H9 (cell line): Measurements from ENCODE around the gene ZBTB16. TPM values are rescaled to one million over a fixed set of nuclear protein-coding genes. Genes with fewer than 3 reads are reported as not detected.

Experiments
- DNase-seq: peaks from one replicate; pipeline ENCODE4 v3.0.0-alpha.2; 2017
- H2AFZ ChIP-seq: one replicate; pipeline ENCODE4 v1.6.1; 2013; ENCODE audit warnings: mild to moderate bottlenecking, low read length, control low read depth, moderate library complexity
- H2AK5ac ChIP-seq: 2 replicates; pipeline ENCODE4 v1.6.1; 2013; ENCODE audit warnings: low read length, control low read depth, mixed read lengths; ENCODE audit not compliant: insufficient read length
- H2BK120ac ChIP-seq: one replicate; pipeline ENCODE4 v1.6.1; 2013; ENCODE audit warnings: low read depth, mild to moderate bottlenecking, low read length, control low read depth, inconsistent platforms; ENCODE audit not compliant: poor library complexity, severe bottlenecking
- H2BK12ac ChIP-seq: 2 replicates; pipeline ENCODE4 v1.6.1; 2013; ENCODE audit warnings: low read length, control low read depth, mixed read lengths, low read depth; ENCODE audit not compliant: insufficient read length
- H2BK15ac ChIP-seq: 2 replicates; pipeline ENCODE4 v1.6.1; 2013; ENCODE audit warnings: low read depth, low read length, control low read depth
- H2BK20ac ChIP-seq: one replicate; pipeline ENCODE4 v1.6.1; 2013; ENCODE audit warnings: low read depth, mild to moderate bottlenecking, low read length, control low read depth, inconsistent platforms; ENCODE audit not compliant: poor library complexity, severe bottlenecking
- H2BK5ac ChIP-seq: 2 replicates; pipeline ENCODE4 v1.6.1; 2013; ENCODE audit warnings: low read length, control low read depth, mixed read lengths; ENCODE audit not compliant: insufficient read length
- H3K14ac ChIP-seq: 2 replicates; pipeline ENCODE4 v1.6.1; 2013; ENCODE audit warnings: low read length, control low read depth; ENCODE audit not compliant: insufficient read depth
- H3K18ac ChIP-seq: 2 replicates; pipeline ENCODE4 v1.6.1; 2013; ENCODE audit warnings: low read depth, mild to moderate bottlenecking, mixed read lengths, low read length, control low read depth; ENCODE audit not compliant: insufficient read length
- H3K23ac ChIP-seq: 2 replicates; pipeline ENCODE4 v1.6.1; 2013; ENCODE audit warnings: low read length, control low read depth, mixed read lengths, low read depth; ENCODE audit not compliant: insufficient read length
- H3K23me2 ChIP-seq: 2 replicates; pipeline ENCODE4 v1.6.1; 2013; ENCODE audit warnings: low read depth, mild to moderate bottlenecking, mixed read lengths, low read length, control low read depth; ENCODE audit not compliant: insufficient read length, poor library complexity, severe bottlenecking
- H3K27ac ChIP-seq: 2 replicates; pipeline ENCODE4 v1.5.1; 2013; ENCODE audit warnings: low read length, control low read depth, mixed read lengths, low read depth; ENCODE audit not compliant: insufficient read length
- H3K27me3 ChIP-seq: 2 replicates; pipeline ENCODE4 v1.6.1; 2013; ENCODE audit warnings: low read length, control low read depth, inconsistent platforms; ENCODE audit not compliant: insufficient read depth
- H3K4ac ChIP-seq: 2 replicates; pipeline ENCODE4 v1.6.1; 2013; ENCODE audit warnings: low read depth, mild to moderate bottlenecking, control low read depth, inconsistent platforms, low read length, moderate library complexity
- H3K4me1 ChIP-seq: 2 replicates; pipeline ENCODE4 v1.6.1; 2013; ENCODE audit warnings: low read length, control low read depth, inconsistent platforms; ENCODE audit not compliant: insufficient read depth
- H3K4me2 ChIP-seq: 2 replicates; pipeline ENCODE4 v1.6.1; 2013; ENCODE audit warnings: low read length, control low read depth, mixed read lengths; ENCODE audit not compliant: insufficient read length, insufficient read depth
- H3K56ac ChIP-seq: 2 replicates; pipeline ENCODE4 v1.6.1; 2013; ENCODE audit warnings: low read depth, mild to moderate bottlenecking, mixed read lengths, low read length, control low read depth; ENCODE audit not compliant: insufficient read length
- H3K79me1 ChIP-seq: 2 replicates; pipeline ENCODE4 v1.6.1; 2013; ENCODE audit warnings: low read depth, mild to moderate bottlenecking, moderate library complexity, low read length, control low read depth, inconsistent platforms; ENCODE audit not compliant: insufficient read depth, poor library complexity, severe bottlenecking
- H3K79me2 ChIP-seq: 2 replicates; pipeline ENCODE4 v1.6.1; 2013; ENCODE audit warnings: low read length, control low read depth, inconsistent platforms; ENCODE audit not compliant: insufficient read depth
- H3K9ac ChIP-seq: 2 replicates; pipeline ENCODE4 v1.6.1; 2013; ENCODE audit warnings: low read length, control low read depth, mixed read lengths; ENCODE audit not compliant: insufficient read length; ENCODE audit errors: extremely low read depth
- H3K9me3 ChIP-seq: one replicate; pipeline ENCODE4 v1.6.1; 2013; ENCODE audit warnings: low read depth, low read length, inconsistent platforms; ENCODE audit not compliant: control insufficient read depth
- H3T11ph ChIP-seq: one replicate; pipeline ENCODE4 v1.6.1; 2013; ENCODE audit warnings: mild to moderate bottlenecking, low read length, control low read depth, inconsistent platforms
- H4K20me1 ChIP-seq: one replicate; pipeline ENCODE4 v1.6.1; 2013; ENCODE audit not compliant: control insufficient read depth, insufficient read length, insufficient read depth
- H4K5ac ChIP-seq: 2 replicates; pipeline ENCODE4 v1.6.1; 2013; ENCODE audit warnings: low read depth, mild to moderate bottlenecking, mixed read lengths, low read length, control low read depth; ENCODE audit not compliant: insufficient read length
- H4K8ac ChIP-seq: replicated peaks from 2 replicates; pipeline ENCODE4 v1.6.1; 2013; ENCODE audit warnings: low read length, control low read depth, mixed read lengths, low read depth; ENCODE audit not compliant: insufficient read length
- H4K91ac ChIP-seq: 2 replicates; pipeline ENCODE4 v1.6.1; 2013; ENCODE audit warnings: low read depth, mild to moderate bottlenecking, moderate library complexity, mixed read lengths, low read length, control low read depth; ENCODE audit not compliant: insufficient read length
- H3K27ac Mint-ChIP-seq, 3 experiments: 2 replicates in 2 of 3; 3 replicates in 1 of 3; pipeline ENCODE4 v1.8.0; 2020 to 2021; ENCODE audit warnings: mixed read lengths in 3 of 3, mild to moderate bottlenecking in 1 of 3, moderate library complexity in 1 of 3
- H3K27me3 Mint-ChIP-seq: 2 replicates; pipeline ENCODE4 v1.8.0; 2021; ENCODE audit warnings: low read depth, mild to moderate bottlenecking, moderate library complexity, mixed read lengths
- H3K36me3 Mint-ChIP-seq, 3 experiments: 2 replicates in 2 of 3; 3 replicates in 1 of 3; pipeline ENCODE4 v1.8.0; 2020 to 2021; ENCODE audit warnings: low read depth in 3 of 3, mixed read lengths in 3 of 3; ENCODE audit not compliant: insufficient read depth in 1 of 3
- H3K4me1 Mint-ChIP-seq, 2 experiments: 2 replicates each; pipeline ENCODE4 v1.8.0; 2020; ENCODE audit warnings: mixed read lengths in 2 of 2
- H3K4me3 Mint-ChIP-seq, 2 experiments: 2 replicates in 1 of 2; 3 replicates in 1 of 2; pipeline ENCODE4 v1.8.0; 2020 to 2021; ENCODE audit warnings: mild to moderate bottlenecking in 2 of 2, mixed read lengths in 2 of 2, moderate library complexity in 1 of 2
- H3K9me3 Mint-ChIP-seq, 2 experiments: 2 replicates in 1 of 2; 3 replicates in 1 of 2; pipeline ENCODE4 v1.8.0; 2020; ENCODE audit warnings: mild to moderate bottlenecking in 2 of 2, mixed read lengths in 2 of 2, moderate library complexity in 1 of 2
- CTCF ChIP-seq: fragments of 200-600 bp; sonication (generic); conservative IDR thresholded peaks from 3 replicates; pipeline ENCODE4 v1.8.0; 2021; ENCODE audit warnings: antibody characterized with exemption, mild to moderate bottlenecking
- WGBS: extraction: QIAGEN DNeasy Blood & Tissue Kit; methylation state at CpG from one replicate; pipeline ENCODE4 v1.1.7; 2013; ENCODE audit warnings: missing lambda C conversion rate, low lambda C conversion rate, mixed read lengths; ENCODE audit not compliant: insufficient read length; ENCODE audit errors: extremely low coverage; 5-methylcytosine and 5-hydroxymethylcytosine counted together
- total RNA-seq: library from RNA; stranded (reverse); gene quantifications from 2 replicates; pipeline ENCODE4 v1.2.1, GENCODE V29; 2021

Gene ZBTB16
- total RNA-seq, 1 experiment from 2014 or later: not detected

GRCh38 chr11:114163830-114164401, 104.4 kb downstream of the ZBTB16 start:
- Histone ChIP-seq H3K23ac (no peak overlapping the region), H3K27me3 (no peaks in the 10 kb centered on the region; the same call in 1 of the 2 replicates), H3K4ac (no peak overlapping the region), H4K20me1 (no peaks in the 10 kb centered on the region), H3K18ac (no peak overlapping the region), H3K79me2 (no peaks in the 10 kb centered on the region), H2AK5ac (no peak overlapping the region), H3K27ac (no peak overlapping the region), H2BK120ac (no peak overlapping the region), H4K5ac (no peak overlapping the region), H2BK20ac (no peak overlapping the region), H2AFZ (no peak overlapping the region), H4K91ac (no peak overlapping the region), H2BK12ac (no peak overlapping the region), H3T11ph (no peak overlapping the region), H3K9me3 (no peaks in the 10 kb centered on the region), H2BK5ac (no peak overlapping the region), H3K14ac (no peak overlapping the region), H3K4me2 (no peak overlapping the region), H3K79me1 (no peaks in the 10 kb centered on the region), H3K56ac (no peak overlapping the region), H3K9ac (no peak overlapping the region), H4K8ac (no peak overlapping the region), H3K4me1 (peaks cover 4% of the 10 kb centered on the region; the same call in 1 of the 2 replicates), H3K23me2 (no peaks in the 10 kb centered on the region), H2BK15ac (no peak overlapping the region)
- no peaks in the 10 kb centered on the region; a peak in 1 of 7 replicates for H3K36me3 Mint-ChIP-seq
- H3K9me3 Mint-ChIP-seq: no peaks in the 10 kb centered on the region
- H3K27me3 Mint-ChIP-seq: peaks cover 12% of the 10 kb centered on the region
- H3K27ac Mint-ChIP-seq: no peak overlapping the region
- TF ChIP-seq CTCF: no peak
- H3K4me3 Mint-ChIP-seq: no peak overlapping the region
- WGBS: no CpG with 5 or more reads among the region's 9 CpGs
- peaks cover 18 to 36% of the 10 kb centered on the region in 2 experiments for H3K4me1 Mint-ChIP-seq
- DNase-seq: no peak
